Fibroblast of lung (primary cell): ENCODE data around the gene SPC24. TPM values are rescaled to one million over a fixed set of nuclear protein-coding genes. Genes with fewer than 3 reads are reported as not detected.
"Not testable (repeated sequence)": the region's sequence is repeated elsewhere in the genome, so short reads cannot be mapped to it uniquely, and the experiment has no call there.

Source experiments
- DNase-seq, 2 donors: peaks; one replicate each; pipeline versions ENCODE4 v3.0.0 to v3.0.0-alpha.2; 2010; ENCODE audit warnings: low read depth in 2 of 2
- H2AFZ ChIP-seq: 2 replicates; pipeline ENCODE4 v1.5.1; 2012; ENCODE audit warnings: low read length, control low read depth, inconsistent platforms
- H3K27ac ChIP-seq: 2 replicates; pipeline ENCODE4 v1.5.1; 2011; ENCODE audit warnings: low read length, control low read depth; ENCODE audit not compliant: insufficient read depth
- H3K27me3 ChIP-seq: 2 replicates; pipeline ENCODE4 v1.5.1; 2011; ENCODE audit warnings: mild to moderate bottlenecking, low read length; ENCODE audit not compliant: control insufficient read depth, insufficient read depth
- H3K36me3 ChIP-seq: 2 replicates; pipeline ENCODE4 v1.5.1; 2011; ENCODE audit warnings: low read length; ENCODE audit not compliant: control insufficient read depth, insufficient read depth
- H3K4me1 ChIP-seq: 2 replicates; pipeline ENCODE4 v1.5.1; 2011; ENCODE audit warnings: low read length; ENCODE audit not compliant: control insufficient read depth, insufficient read depth; ENCODE audit errors: extremely low read depth
- H3K4me2 ChIP-seq: 2 replicates; pipeline ENCODE4 v1.5.1; 2011; ENCODE audit warnings: low read length, control low read depth; ENCODE audit not compliant: insufficient read depth; ENCODE audit errors: extremely low read depth
- H3K4me3 ChIP-seq, 4 experiments: fragments of 200-600 bp in 1 of 4; sonication (generic) in 1 of 4; replicated peaks in 1 of 4; 2 replicates each; pipeline ENCODE4 v1.5.1; 2011 to 2016; ENCODE audit warnings: low read length in 4 of 4, low read depth in 3 of 4, mild to moderate bottlenecking in 3 of 4, control low read depth in 2 of 4, inconsistent platforms in 1 of 4, mixed read lengths in 1 of 4; ENCODE audit not compliant: insufficient read depth in 1 of 4; ENCODE audit errors: control extremely low read depth in 1 of 4
- H3K79me2 ChIP-seq: 2 replicates; pipeline ENCODE4 v1.5.1; 2012; ENCODE audit warnings: mild to moderate bottlenecking, low read length, inconsistent platforms; ENCODE audit not compliant: control insufficient read depth, insufficient read depth
- H3K9ac ChIP-seq: 2 replicates; pipeline ENCODE4 v1.5.1; 2011; ENCODE audit warnings: mild to moderate bottlenecking, low read length, control low read depth; ENCODE audit not compliant: insufficient read depth
- H3K9me3 ChIP-seq: 2 replicates; pipeline ENCODE4 v1.5.1; 2012; ENCODE audit warnings: low read depth, low read length; ENCODE audit not compliant: control insufficient read depth, insufficient read depth
- H4K20me1 ChIP-seq: 2 replicates; pipeline ENCODE4 v1.5.1; 2011; ENCODE audit warnings: low read length; ENCODE audit not compliant: control insufficient read depth, insufficient read depth; ENCODE audit errors: extremely low read depth
- EZH2 ChIP-seq: IDR thresholded peaks from 2 replicates; pipeline ENCODE4 v1.5.1; 2012; ENCODE audit warnings: low read length, control low read depth, mild to moderate bottlenecking; ENCODE audit errors: missing control alignments
- polyA plus RNA-seq, 2 donors: library from polyadenylated mRNA; depleted of rRNA in 1 of 2; stranded (reverse) in 1 of 2; unstranded in 1 of 2; fragments of >200 nt; gene quantifications; 2 replicates each; pipeline ENCODE4 v1.2.1, GENCODE V29; 2011 to 2012; ENCODE audit warnings: missing spikeins in 1 of 2
- total RNA-seq: library from RNA; depleted of rRNA; stranded (reverse); fragments of >200 nt; gene quantifications from 2 replicates; pipeline ENCODE4 v1.2.1, GENCODE V29; 2014
- TF ChIP-seq, protein P1 (sequence below), 2 donors: IDR thresholded peaks in 1 of 2; conservative IDR thresholded peaks in 1 of 2; 1 replicate in 1 of 2; 2 replicates in 1 of 2; pipeline ENCODE4 v1.5.1; 2011 to 2012; ENCODE audit warnings: low read length in 2 of 2, control low read depth in 1 of 2, inconsistent platforms in 1 of 2, low read depth in 1 of 2, mild to moderate bottlenecking in 1 of 2

The SPC24 gene
- total and polyA plus RNA-seq, 2 donors (not counting 1 experiment from before 2014, with no cell fraction given), result 8.1 to 32.0 TPM

GRCh38 chr19:11098861-11099260 is 56.7 kb downstream of the SPC24 start:
- no peak overlapping the region for H3K27ac ChIP-seq
- peaks cover 89% of the 10 kb centered on the region for H3K79me2 ChIP-seq
- no peak for DNase-seq
- H3K27me3 ChIP-seq, result no peaks in the 10 kb centered on the region
- no peak for TF ChIP-seq EZH2
- TF ChIP-seq, protein P1, sequence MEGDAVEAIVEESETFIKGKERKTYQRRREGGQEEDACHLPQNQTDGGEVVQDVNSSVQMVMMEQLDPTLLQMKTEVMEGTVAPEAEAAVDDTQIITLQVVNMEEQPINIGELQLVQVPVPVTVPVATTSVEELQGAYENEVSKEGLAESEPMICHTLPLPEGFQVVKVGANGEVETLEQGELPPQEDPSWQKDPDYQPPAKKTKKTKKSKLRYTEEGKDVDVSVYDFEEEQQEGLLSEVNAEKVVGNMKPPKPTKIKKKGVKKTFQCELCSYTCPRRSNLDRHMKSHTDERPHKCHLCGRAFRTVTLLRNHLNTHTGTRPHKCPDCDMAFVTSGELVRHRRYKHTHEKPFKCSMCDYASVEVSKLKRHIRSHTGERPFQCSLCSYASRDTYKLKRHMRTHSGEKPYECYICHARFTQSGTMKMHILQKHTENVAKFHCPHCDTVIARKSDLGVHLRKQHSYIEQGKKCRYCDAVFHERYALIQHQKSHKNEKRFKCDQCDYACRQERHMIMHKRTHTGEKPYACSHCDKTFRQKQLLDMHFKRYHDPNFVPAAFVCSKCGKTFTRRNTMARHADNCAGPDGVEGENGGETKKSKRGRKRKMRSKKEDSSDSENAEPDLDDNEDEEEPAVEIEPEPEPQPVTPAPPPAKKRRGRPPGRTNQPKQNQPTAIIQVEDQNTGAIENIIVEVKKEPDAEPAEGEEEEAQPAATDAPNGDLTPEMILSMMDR (conservative IDR thresholded peaks at IDR 0.05 in 1 of 2, IDR thresholded peaks at IDR 0.05 in 1 of 2; ENCODE audit: low read depth in 1 of 2, low read length in 2 of 2), result no peak
- no peak overlapping the region for H3K4me2 ChIP-seq
- H2AFZ ChIP-seq, result no peak overlapping the region
- H4K20me1 ChIP-seq, result peaks cover 2% of the 10 kb centered on the region
- H3K9ac ChIP-seq, result no peak overlapping the region
- peaks cover 26% of the 10 kb centered on the region for H3K36me3 ChIP-seq
- H3K9me3 ChIP-seq, result no peaks in the 10 kb centered on the region
- H3K4me3 ChIP-seq, result no peak overlapping the region
- H3K4me1 ChIP-seq, result peaks cover 18% of the 10 kb centered on the region

DNA sequence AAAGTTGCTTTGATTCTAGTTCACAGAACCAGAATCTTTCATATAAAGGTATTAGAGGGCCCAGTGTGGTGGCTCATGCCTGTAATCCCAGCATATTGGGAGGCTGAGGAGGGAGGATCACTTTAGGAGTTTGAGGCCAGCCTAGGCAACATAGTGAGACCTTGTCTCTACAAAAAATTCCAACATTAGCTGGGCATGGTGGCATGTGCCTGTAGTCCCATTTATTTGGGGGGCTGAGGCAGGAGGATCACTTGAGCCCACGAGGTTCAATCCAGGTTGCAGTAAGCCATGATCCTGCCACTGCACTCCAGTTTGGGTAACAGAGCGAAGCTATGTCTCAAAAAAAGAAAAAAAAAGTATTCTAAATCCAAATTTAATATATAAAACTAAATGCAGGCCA is 57.3 kb downstream of the SPC24 start:
- DNase-seq, result no peak
- Histone ChIP-seq H4K20me1 (peaks cover 2% of the 10 kb centered on the region), H3K36me3 (peaks cover 25% of the 10 kb centered on the region), H2AFZ (no peak overlapping the region), H3K9me3 (no peaks in the 10 kb centered on the region), H3K27ac (no peak overlapping the region), H3K4me1 (peaks cover 20% of the 10 kb centered on the region), H3K79me2 (peaks cover 90% of the 10 kb centered on the region), H3K9ac (no peak overlapping the region), H3K4me2 (no peak overlapping the region), H3K27me3 (no peaks in the 10 kb centered on the region), H3K4me3 (no peak overlapping the region)
- TF ChIP-seq, protein P1 (conservative IDR thresholded peaks at IDR 0.05 in 1 of 2, IDR thresholded peaks at IDR 0.05 in 1 of 2; ENCODE audit: low read depth in 1 of 2, low read length in 2 of 2), result no peak
- TF ChIP-seq EZH2, result no peak

DNA sequence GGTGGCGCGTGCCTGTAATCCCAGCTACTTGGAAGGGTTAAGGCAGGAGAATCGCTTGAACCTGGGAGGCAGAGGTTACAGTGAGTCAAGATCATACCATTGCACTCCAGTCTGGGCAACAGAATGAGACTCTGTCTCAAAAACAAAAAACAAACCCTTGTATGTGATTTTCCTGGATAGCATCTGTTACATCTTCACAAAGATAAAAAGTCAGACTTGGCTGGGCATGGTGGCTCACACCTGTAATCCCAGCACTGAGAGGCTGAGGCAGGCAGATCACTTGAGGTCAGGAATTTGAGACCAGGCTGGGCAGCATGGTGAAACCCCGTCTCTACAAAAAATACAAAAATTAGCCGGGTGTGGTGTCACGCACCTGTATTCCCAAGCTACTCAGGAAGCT is 58.2 kb downstream of the SPC24 start:
- Histone ChIP-seq H3K27ac (peak overlapping the region; percentile 25), H3K36me3 (peaks cover 19% of the 10 kb centered on the region), H3K4me1 (peaks cover 20% of the 10 kb centered on the region), H3K79me2 (peaks cover 90% of the 10 kb centered on the region)
- not testable (repeated sequence) for DNase-seq, H3K27me3 ChIP-seq, H3K4me2 ChIP-seq, H3K4me3 ChIP-seq, H2AFZ ChIP-seq, H3K9ac ChIP-seq, H3K9me3 ChIP-seq, H4K20me1 ChIP-seq
